Breast epithelium (tissue), 3 donors: ENCODE data around the gene OR2A1.
"Not testable (repeated sequence)": the region's sequence is repeated elsewhere in the genome, so short reads cannot be mapped to it uniquely, and the experiment has no call there.

Source experiments
- CTCF ChIP-seq, 3 donors: fragments of 450-650 bp; IDR thresholded peaks; one replicate each; pipeline ENCODE4 v1.5.1; 2016 to 2017; ENCODE audit warnings: antibody characterized with exemption in 3 of 3, mild to moderate bottlenecking in 3 of 3, moderate library complexity in 3 of 3
- POLR2AphosphoS5 ChIP-seq, 3 donors: sonication (generic); formaldehyde crosslinking; IDR thresholded peaks; one replicate each; pipeline ENCODE4 v1.6.1; 2017; ENCODE audit warnings: antibody characterized with exemption in 3 of 3

GRCh38 chr7:144275281-144275680 lies 36.9 kb upstream of the OR2A1 start:
- not testable (repeated sequence) for TF ChIP-seq CTCF, POLR2AphosphoS5 (IDR thresholded peaks at IDR 0.05)
